A549 (cell line): Measurements from ENCODE around the gene SLC9A1. TPM values are rescaled to one million over a fixed set of nuclear protein-coding genes. Genes with fewer than 3 reads are reported as not detected.

Source experiments
- ATAC-seq, 2 experiments: fragments of 200-7000 bp in 1 of 2; fragments of >200 bp in 1 of 2; cut with Nextera tagmentation in 1 of 2; cut with Tn5 transposase in 1 of 2; 3 replicates each; pipeline versions ENCODE4 v1.8.0 to v1.9.1; 2018 to 2020; ENCODE audit warnings: mild to moderate bottlenecking in 1 of 2, moderate library complexity in 1 of 2
- CTCF ChIA-PET: fragments of 300-600 bp; sonication (Branson Sonifier 250); formaldehyde crosslinking; extraction: SDS; loops from one replicate; lab custom pipeline; 2021; ENCODE audit warnings: antibody characterized with exemption, inconsistent platforms; lab: Yijun Ruan, JAX
- POLR2A ChIA-PET: fragments of 350-600 bp; formaldehyde crosslinking; extraction: SDS; loops from one replicate; lab custom pipeline; 2021; ENCODE audit warnings: antibody characterized with exemption, inconsistent platforms; lab: Yijun Ruan, JAX
- DNase-seq, 2 experiments: peaks; one replicate each; pipeline versions ENCODE4 v3.0.0 to v3.0.0-alpha.2; 2011 to 2016; ENCODE audit warnings: low read depth in 1 of 2, low spot score in 1 of 2
- FAIRE-seq: peaks from 2 replicates; lab custom pipeline; 2011; peaks lifted over from hg19 to GRCh38; lab: Jason Lieb, UNC
- H3K27ac ChIP-seq, 2 experiments: fragments of >200 bp; sonication (Bioruptor Twin); formaldehyde crosslinking; 3 replicates each; pipeline ENCODE4 v1.5.1; 2016 to 2017
- H3K4me1 ChIP-seq: fragments of >200 bp; sonication (Bioruptor Twin); formaldehyde crosslinking; 3 replicates; pipeline ENCODE4 v1.6.1; 2016
- H3K4me2 ChIP-seq: fragments of >200 bp; sonication (Bioruptor Twin); formaldehyde crosslinking; 3 replicates; pipeline ENCODE4 v1.6.1; 2016
- H3K4me3 ChIP-seq: fragments of >200 bp; sonication (Bioruptor Twin); formaldehyde crosslinking; 3 replicates; pipeline ENCODE4 v1.5.1; 2016
- H3K9me3 ChIP-seq: fragments of >200 bp; sonication (Bioruptor Twin); formaldehyde crosslinking; 3 replicates; pipeline ENCODE4 v1.6.1; 2016
- CBX8 ChIP-seq: fragments of 200-600 bp; sonication (generic); IDR thresholded peaks from 2 replicates; pipeline ENCODE4 v1.6.1; 2016
- E2F6 ChIP-seq: IDR thresholded peaks from 2 replicates; pipeline ENCODE4 v1.6.1; 2012; ENCODE audit warnings: low read depth, borderline replicate concordance
- EHMT2 ChIP-seq: fragments of 200-600 bp; sonication (generic); IDR thresholded peaks from 2 replicates; pipeline ENCODE4 v1.6.1; 2016; ENCODE audit warnings: antibody characterized with exemption, low read depth, mild to moderate bottlenecking, moderate library complexity
- EP300 ChIP-seq, 2 experiments: fragments of >200 bp; sonication (Bioruptor Twin); formaldehyde crosslinking; IDR thresholded peaks; 2 replicates in 1 of 2; 3 replicates in 1 of 2; pipeline ENCODE4 v1.6.1; 2016 to 2017
- HDAC2 ChIP-seq: fragments of 200-600 bp; sonication (generic); IDR thresholded peaks from 2 replicates; pipeline ENCODE4 v1.6.1; 2016
- HEYL ChIP-seq: fragments of 250-450 bp; sonication (Bioruptor Pico); IDR thresholded peaks from 2 replicates; pipeline ENCODE4 v1.8.0; 2021; ENCODE audit warnings: mild to moderate bottlenecking, moderate library complexity
- HOXA7 ChIP-seq: fragments of 250-450 bp; sonication (Bioruptor Pico); IDR thresholded peaks from 2 replicates; pipeline ENCODE4 v1.5.0; 2020; ENCODE audit warnings: mild to moderate bottlenecking, moderate library complexity
- HOXB5 ChIP-seq: fragments of 250-450 bp; sonication (Bioruptor Pico); IDR thresholded peaks from 2 replicates; pipeline ENCODE4 v1.5.0; 2020; ENCODE audit warnings: mild to moderate bottlenecking, moderate library complexity
- JUNB ChIP-seq: fragments of >200 bp; sonication (Bioruptor Twin); formaldehyde crosslinking; IDR thresholded peaks from 2 replicates; pipeline ENCODE4 v1.6.1; 2016
- MAZ ChIP-seq: fragments of 150-350 bp; IDR thresholded peaks from 2 replicates; pipeline ENCODE4 v1.6.1; 2014; ENCODE audit warnings: antibody characterized with exemption, low read depth, low read length, borderline replicate concordance
- NPAS2 ChIP-seq: fragments of 250-450 bp; sonication (Bioruptor Pico); IDR thresholded peaks from 2 replicates; pipeline ENCODE4 v1.8.0; 2022; ENCODE audit warnings: mild to moderate bottlenecking, moderate library complexity, borderline replicate concordance
- PBX3 ChIP-seq: IDR thresholded peaks from 2 replicates; pipeline ENCODE4 v1.6.1; 2012
- PHF8 ChIP-seq: fragments of 200-600 bp; sonication (generic); IDR thresholded peaks from 2 replicates; pipeline ENCODE4 v1.6.1; 2016; ENCODE audit warnings: low read depth, mild to moderate bottlenecking, antibody characterized with exemption, moderate library complexity, borderline replicate concordance
- RCOR1 ChIP-seq: fragments of 150-350 bp; IDR thresholded peaks from 2 replicates; pipeline ENCODE4 v1.6.1; 2014; ENCODE audit warnings: antibody characterized with exemption, low read length, low read depth
- RNF2 ChIP-seq: fragments of 200-600 bp; sonication (generic); IDR thresholded peaks from 2 replicates; pipeline ENCODE4 v1.6.1; 2016; ENCODE audit warnings: low read depth, mild to moderate bottlenecking, antibody characterized with exemption, moderate library complexity, borderline replicate concordance
- WGBS: methylation state at CpG from one replicate; pipeline ENCODE4 v1.1.6; 2017; ENCODE audit errors: missing lambda C conversion rate; 5-methylcytosine and 5-hydroxymethylcytosine counted together
- polyA plus RNA-seq, 4 experiments: library from polyadenylated mRNA; depleted of rRNA in 3 of 4; stranded (reverse); fragments of >200 nt; fragmentation: RNase III in 1 of 4; extraction: RNeasy Plus Mini Kit Qiagen cat#74134 plus additional on column Dnase treatment in 1 of 4; gene quantifications; 2 replicates in 3 of 4; 3 replicates in 1 of 4; pipeline ENCODE4 v1.2.3, GENCODE V29; 2011 to 2017
- TF ChIP-seq, protein P1 (sequence below): fragments of 150-350 bp; IDR thresholded peaks from 2 replicates; pipeline ENCODE4 v1.6.1; 2014; ENCODE audit warnings: low read depth, mild to moderate bottlenecking, low read length
- TF ChIP-seq, protein P2 (sequence below): fragments of 250-450 bp; sonication (Bioruptor Pico); IDR thresholded peaks from 2 replicates; pipeline ENCODE4 v1.5.0; 2020; ENCODE audit warnings: low read depth, mild to moderate bottlenecking, moderate library complexity

SLC9A1 gene
- polyA plus RNA-seq, 2 of the 4 experiments (the other 2 are of a cell fraction): 7.4 to 8.0 TPM

DNA sequence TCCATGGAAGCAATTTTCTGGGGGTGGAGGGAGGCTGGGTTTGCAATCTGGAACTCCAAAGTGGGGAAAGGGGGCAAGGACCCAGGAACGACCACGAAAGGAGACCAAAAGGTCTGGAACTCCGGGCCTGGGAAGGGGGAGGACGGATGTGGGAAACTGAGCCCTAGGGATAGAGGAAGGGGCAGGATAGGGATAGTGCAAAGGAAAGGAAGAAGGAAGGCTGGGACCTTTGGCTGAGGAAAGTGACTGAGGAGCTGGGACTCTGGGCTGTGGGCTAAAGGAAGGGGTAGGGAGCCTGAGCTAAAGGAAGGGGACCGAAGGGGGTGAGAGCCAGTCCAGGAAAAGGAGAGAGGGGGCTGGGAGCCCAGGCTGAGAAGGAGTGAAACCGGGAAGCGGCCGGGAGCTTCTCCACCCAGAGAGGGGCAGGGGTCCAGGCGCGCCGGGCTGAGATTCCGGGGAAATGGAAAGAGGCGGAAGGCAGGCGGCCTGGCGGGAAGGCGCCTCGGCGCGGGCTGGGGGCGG is 395 bp downstream of the SLC9A1 start:
- DNase-seq: no peak
- no peaks in the 10 kb centered on the region for H3K9me3 ChIP-seq
- peak overlapping the region; percentile 98 to 100 for H3K27ac ChIP-seq
- TF ChIP-seq EHMT2: no peak
- no peak for TF ChIP-seq HDAC2
- no peak for TF ChIP-seq JUNB
- no peak for TF ChIP-seq MAZ
- ATAC-seq: peak in 1 of 2 experiments; percentile 40; a peak in 4 of 6 replicates
- no peak for FAIRE-seq
- POLR2A ChIA-PET: interaction anchor here (0.6 to 2.2 kb wide), 16 partner anchors 9 to 571 kb away, joined by 3 to 36 read pairs (median 4); partner anchors contain the start of genes FAM76A and WDTC1
- H3K4me2 ChIP-seq: peak overlapping the region; percentile 94
- H3K4me3 ChIP-seq: peak overlapping the region; percentile 91
- peaks cover 28% of the 10 kb centered on the region for H3K4me1 ChIP-seq
- 11% methylated on average over 20 of the region's 20 CpGs for WGBS
- CTCF ChIA-PET: interaction anchor here (0.6 to 3.2 kb wide), 17 partner anchors 8 to 982 kb away, joined by 3 to 17 read pairs (median 4); no protein-coding TSS in a partner anchor

DNA sequence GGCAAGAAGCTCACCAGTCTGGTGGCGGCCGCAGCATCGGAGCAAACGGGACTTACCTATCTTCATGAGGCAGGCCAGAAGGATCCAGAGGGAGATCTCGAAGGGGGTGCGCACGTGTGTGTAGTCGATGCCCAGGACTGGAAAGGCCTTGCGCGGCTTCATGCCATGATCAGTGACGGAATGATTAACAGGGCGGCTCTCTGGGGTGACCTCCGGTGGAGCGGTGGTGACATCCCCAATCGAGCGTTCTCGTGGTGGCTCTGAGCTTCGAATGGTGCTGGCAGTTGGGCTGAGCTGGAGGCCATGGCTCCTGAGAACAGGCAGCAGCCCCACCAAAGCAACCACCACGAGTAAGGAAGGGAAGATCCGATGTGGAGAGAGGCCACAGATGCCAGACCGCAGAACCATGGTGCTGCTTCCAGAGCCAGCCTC is 982 bp downstream of the SLC9A1 start:
- 95% methylated on average over 19 of the region's 21 CpGs for WGBS
- Histone ChIP-seq H3K4me1 (peaks cover 28% of the 10 kb centered on the region), H3K4me3 (peak overlapping the region; percentile 91), H3K4me2 (peak overlapping the region; percentile 94), H3K9me3 (no peaks in the 10 kb centered on the region), H3K27ac (peak overlapping the region; percentile 98 to 100; a peak in 5 of 6 replicates)
- FAIRE-seq (no peak), ATAC-seq (no peak), DNase-seq (no peak)
- TF ChIP-seq PBX3 (no peak), NPAS2 (no peak), HEYL (CRISPR knock-in tag) (no peak), PHF8 (no peak), RCOR1 (no peak), HOXA7 (CRISPR knock-in tag) (no peak), CBX8 (no peak)
- TF ChIP-seq, protein P1, sequence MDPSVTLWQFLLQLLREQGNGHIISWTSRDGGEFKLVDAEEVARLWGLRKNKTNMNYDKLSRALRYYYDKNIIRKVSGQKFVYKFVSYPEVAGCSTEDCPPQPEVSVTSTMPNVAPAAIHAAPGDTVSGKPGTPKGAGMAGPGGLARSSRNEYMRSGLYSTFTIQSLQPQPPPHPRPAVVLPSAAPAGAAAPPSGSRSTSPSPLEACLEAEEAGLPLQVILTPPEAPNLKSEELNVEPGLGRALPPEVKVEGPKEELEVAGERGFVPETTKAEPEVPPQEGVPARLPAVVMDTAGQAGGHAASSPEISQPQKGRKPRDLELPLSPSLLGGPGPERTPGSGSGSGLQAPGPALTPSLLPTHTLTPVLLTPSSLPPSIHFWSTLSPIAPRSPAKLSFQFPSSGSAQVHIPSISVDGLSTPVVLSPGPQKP: no peak
- POLR2A ChIA-PET: interaction anchor here (1.4 to 2.2 kb wide), 5 partner anchors 9 to 42 kb away, joined by 3 to 36 read pairs (median 14); no protein-coding TSS in a partner anchor
- CTCF ChIA-PET: interaction anchor here (0.6 to 3.2 kb wide), 4 partner anchors 42 to 86 kb away, joined by 4 to 17 read pairs (median 4); no protein-coding TSS in a partner anchor

DNA sequence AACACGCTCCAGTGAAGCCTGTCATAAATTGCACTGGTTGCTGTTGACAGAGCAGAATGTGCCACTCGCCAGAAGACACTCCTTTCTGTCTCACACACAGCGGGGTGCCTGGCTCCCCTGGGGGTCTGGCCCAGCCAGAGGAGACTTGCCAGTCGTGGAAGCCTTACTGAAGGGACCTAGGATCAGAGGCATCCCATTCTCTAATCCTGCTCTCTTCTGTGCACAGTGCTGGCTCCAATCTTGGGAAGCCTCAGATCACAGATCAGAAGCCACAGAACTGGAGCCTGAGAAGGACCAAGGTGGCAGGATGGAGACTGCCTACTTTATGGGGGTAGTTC is 1.4 kb downstream of the SLC9A1 start:
- ChIA-PET CTCF (interaction anchor here (0.6 to 1.9 kb wide), 3 partner anchors 15 to 86 kb away, joined by 4 to 7 read pairs (median 4); no protein-coding TSS in a partner anchor), POLR2A (interaction anchor here (1.9 to 2.2 kb wide), 3 partner anchors 9 to 42 kb away, joined by 14 to 36 read pairs (median 23); no protein-coding TSS in a partner anchor)
- DNase-seq: no peak
- peak overlapping the region; percentile 10 to 100; a peak in 2 of 6 replicates for H3K27ac ChIP-seq
- no peak for TF ChIP-seq E2F6
- no peak for TF ChIP-seq RCOR1
- TF ChIP-seq, protein P2, sequence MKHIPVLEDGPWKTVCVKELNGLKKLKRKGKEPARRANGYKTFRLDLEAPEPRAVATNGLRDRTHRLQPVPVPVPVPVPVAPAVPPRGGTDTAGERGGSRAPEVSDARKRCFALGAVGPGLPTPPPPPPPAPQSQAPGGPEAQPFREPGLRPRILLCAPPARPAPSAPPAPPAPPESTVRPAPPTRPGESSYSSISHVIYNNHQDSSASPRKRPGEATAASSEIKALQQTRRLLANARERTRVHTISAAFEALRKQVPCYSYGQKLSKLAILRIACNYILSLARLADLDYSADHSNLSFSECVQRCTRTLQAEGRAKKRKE (CRISPR knock-in tag): no peak
- no peak for TF ChIP-seq EP300 (IDR thresholded peaks at IDR 0.05)
- TF ChIP-seq, protein P1: no peak
- TF ChIP-seq RNF2: no peak
- no peak for TF ChIP-seq HOXB5 (CRISPR knock-in tag)
- TF ChIP-seq JUNB: no peak
- TF ChIP-seq, all 56 proteins: peak for 0
- Histone ChIP-seq H3K4me2 (peak overlapping the region; percentile 94), H3K9me3 (no peaks in the 10 kb centered on the region), H3K4me1 (peaks cover 28% of the 10 kb centered on the region), H3K4me3 (peak overlapping the region; percentile 91; the same call in 2 of the 3 replicates)
- ATAC-seq: no peak
- no peak for FAIRE-seq
- WGBS: no CpG with 5 or more reads among the region's 4 CpGs
